Measurements from ENCODE around the gene LAP3.
"Not testable (repeated sequence)": the region's sequence is repeated elsewhere in the genome, so short reads cannot be mapped to it uniquely, and the experiment has no call there.

Gene LAP3

GRCh38 chr4:17554568-17554967 is 22.4 kb upstream of the LAP3 start:
- H3K9ac ChIP-seq (ENCODE audit: low read depth, low read length), result no peak overlapping the region
- H3K36me3 ChIP-seq (ENCODE audit: insufficient read depth, low read length), result no peaks in the 10 kb centered on the region
- H3K4me1 ChIP-seq (ENCODE audit: insufficient read depth, low read length), result no peaks in the 10 kb centered on the region
- no peaks in the 10 kb centered on the region for H3K9me3 ChIP-seq (ENCODE audit: control insufficient read depth, insufficient read depth, low read length)

DNA sequence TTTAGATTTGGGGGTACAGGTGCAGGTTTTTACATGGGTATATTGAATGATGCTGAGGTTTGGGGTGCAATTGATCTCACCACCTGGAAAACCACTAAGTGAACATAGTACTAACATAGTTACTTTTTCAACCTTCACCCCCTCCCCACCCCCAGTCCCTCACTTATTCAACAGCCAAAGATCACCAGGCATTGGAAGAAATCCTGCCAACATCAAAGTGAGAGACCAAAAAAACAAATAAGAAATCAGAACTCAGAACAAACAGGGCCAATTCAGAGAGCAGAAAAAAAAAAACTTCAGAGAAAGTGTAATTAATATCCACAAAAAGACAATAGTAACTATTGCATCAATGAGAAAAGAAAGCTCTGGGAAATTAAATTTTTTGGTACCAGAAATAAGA is 20.5 kb upstream of the LAP3 start:
- H3K36me3 ChIP-seq (ENCODE audit: insufficient read depth, low read length), result no peaks in the 10 kb centered on the region
- no peak overlapping the region for H3K9ac ChIP-seq (ENCODE audit: low read depth, low read length)
- no peaks in the 10 kb centered on the region for H3K4me1 ChIP-seq (ENCODE audit: insufficient read depth, low read length)
- H3K9me3 ChIP-seq (ENCODE audit: control insufficient read depth, insufficient read depth, low read length), result no peaks in the 10 kb centered on the region

DNA sequence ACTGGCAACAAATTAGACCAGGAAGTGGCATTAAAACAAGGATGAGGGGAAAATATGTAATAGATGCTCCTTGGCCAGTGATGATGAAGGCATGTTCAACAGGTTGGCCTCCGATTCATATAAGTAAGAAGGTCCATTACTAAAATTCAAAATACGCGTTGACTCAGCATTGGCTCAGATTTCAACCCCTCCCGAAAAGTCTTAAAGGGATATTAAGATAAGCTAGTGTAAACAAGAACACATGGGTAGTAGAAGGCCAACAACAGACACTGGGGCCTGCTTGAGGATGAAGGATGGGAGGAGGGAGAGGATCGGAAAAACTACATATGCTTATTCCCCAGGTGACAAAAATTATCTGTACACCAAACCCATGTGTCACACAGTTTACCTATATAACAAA is 19.1 kb upstream of the LAP3 start:
- Histone ChIP-seq H3K36me3 (ENCODE audit: insufficient read depth, low read length) (no peaks in the 10 kb centered on the region), H3K9me3 (ENCODE audit: control insufficient read depth, insufficient read depth, low read length) (no peaks in the 10 kb centered on the region), H3K4me1 (ENCODE audit: insufficient read depth, low read length) (no peaks in the 10 kb centered on the region), H3K9ac (ENCODE audit: low read depth, low read length) (no peak overlapping the region)

DNA sequence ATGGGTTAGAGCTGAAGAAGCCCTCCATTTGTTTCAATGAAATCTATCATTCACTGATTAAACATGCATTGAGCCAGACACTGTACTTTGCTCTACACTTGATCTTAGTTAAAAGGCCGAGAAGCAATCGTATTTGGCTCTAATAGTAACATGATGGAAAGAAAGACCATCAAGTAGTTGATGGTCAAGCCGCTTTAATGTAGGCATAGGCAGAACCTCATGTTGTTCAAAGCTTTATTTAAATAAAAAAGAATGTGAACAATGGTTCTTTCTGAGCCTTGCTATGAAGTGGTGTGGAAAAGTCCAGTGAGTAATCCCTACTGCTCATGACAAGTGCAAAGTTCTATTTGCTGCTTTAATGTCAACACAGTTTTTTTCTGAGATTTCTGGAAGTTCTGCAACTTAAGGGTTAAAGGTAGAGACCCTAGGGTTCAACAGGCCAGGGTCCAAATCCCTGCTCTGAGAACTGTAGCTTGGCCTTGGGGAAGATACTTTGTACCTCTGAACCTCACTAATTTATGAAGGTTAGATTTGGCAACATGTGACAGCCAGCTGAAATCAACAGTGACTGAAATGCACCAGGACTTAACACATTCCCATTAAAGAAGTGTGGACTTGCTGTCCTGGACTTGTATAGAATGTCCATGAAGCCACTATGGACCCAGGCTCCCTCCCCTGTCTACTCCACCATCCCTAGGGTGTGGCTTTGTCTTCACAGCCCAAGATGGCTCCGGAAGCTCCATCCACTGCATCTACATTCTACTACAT is 17.9 kb upstream of the LAP3 start:
- H3K36me3 ChIP-seq (ENCODE audit: insufficient read depth, low read length), result no peaks in the 10 kb centered on the region
- no peak overlapping the region for H3K9ac ChIP-seq (ENCODE audit: low read depth, low read length)
- no peaks in the 10 kb centered on the region for H3K4me1 ChIP-seq (ENCODE audit: insufficient read depth, low read length)
- H3K9me3 ChIP-seq (ENCODE audit: control insufficient read depth, insufficient read depth, low read length), result no peaks in the 10 kb centered on the region

GRCh38 chr4:17559709-17560048 is 17.3 kb upstream of the LAP3 start:
- H3K9me3 ChIP-seq (ENCODE audit: control insufficient read depth, insufficient read depth, low read length), result no peaks in the 10 kb centered on the region
- no peaks in the 10 kb centered on the region for H3K4me1 ChIP-seq (ENCODE audit: insufficient read depth, low read length)
- no peaks in the 10 kb centered on the region for H3K36me3 ChIP-seq (ENCODE audit: insufficient read depth, low read length)
- no peak overlapping the region for H3K9ac ChIP-seq (ENCODE audit: low read depth, low read length)

- no peaks in the 10 kb centered on the region for H3K9me3 ChIP-seq (ENCODE audit: control insufficient read depth, insufficient read depth, low read length)
- H3K9ac ChIP-seq (ENCODE audit: low read depth, low read length), result no peak overlapping the region
- no peaks in the 10 kb centered on the region for H3K36me3 ChIP-seq (ENCODE audit: insufficient read depth, low read length)
- no peaks in the 10 kb centered on the region for H3K4me1 ChIP-seq (ENCODE audit: insufficient read depth, low read length)
Measured at GRCh38 chr4:17560065-17560673, 16.8 kb upstream of the LAP3 start.

- no peaks in the 10 kb centered on the region for H3K9me3 ChIP-seq (ENCODE audit: control insufficient read depth, insufficient read depth, low read length)
- H3K36me3 ChIP-seq (ENCODE audit: insufficient read depth, low read length), result no peaks in the 10 kb centered on the region
- H3K9ac ChIP-seq (ENCODE audit: low read depth, low read length), result no peak overlapping the region
- no peaks in the 10 kb centered on the region for H3K4me1 ChIP-seq (ENCODE audit: insufficient read depth, low read length)
Measured at GRCh38 chr4:17561195-17561909, 15.6 kb upstream of the LAP3 start.

- Histone ChIP-seq H3K36me3 (ENCODE audit: insufficient read depth, low read length) (no peaks in the 10 kb centered on the region), H3K4me1 (ENCODE audit: insufficient read depth, low read length) (no peaks in the 10 kb centered on the region), H3K9ac (ENCODE audit: low read depth, low read length) (no peak overlapping the region), H3K9me3 (ENCODE audit: control insufficient read depth, insufficient read depth, low read length) (no peaks in the 10 kb centered on the region)
Measured at GRCh38 chr4:17562157-17562556, 14.8 kb upstream of the LAP3 start.

DNA sequence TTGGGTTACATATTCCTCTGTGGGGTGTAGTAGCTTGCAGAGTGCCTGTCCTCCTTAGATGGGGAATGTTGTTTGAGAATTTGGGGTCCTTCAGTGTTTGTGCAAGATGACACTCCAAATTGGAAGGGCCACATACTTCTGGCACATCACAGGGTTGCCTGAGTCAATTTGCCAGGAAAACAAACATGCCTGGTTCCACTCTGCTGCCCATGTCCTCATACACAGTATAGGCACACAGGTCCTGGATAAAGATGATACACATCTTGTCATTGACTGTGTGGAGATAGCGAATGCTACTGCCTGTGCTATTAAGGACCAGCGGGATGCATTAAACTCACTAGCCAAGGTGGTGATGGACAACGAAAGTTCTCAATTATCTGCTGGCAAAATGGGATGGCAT is 11.2 kb upstream of the LAP3 start:
- no peak overlapping the region for H3K9ac ChIP-seq (ENCODE audit: low read depth, low read length)
- H3K4me1 ChIP-seq (ENCODE audit: insufficient read depth, low read length), result no peaks in the 10 kb centered on the region
- H3K36me3 ChIP-seq (ENCODE audit: insufficient read depth, low read length), result no peaks in the 10 kb centered on the region
- H3K9me3 ChIP-seq (ENCODE audit: control insufficient read depth, insufficient read depth, low read length), result no peaks in the 10 kb centered on the region

DNA sequence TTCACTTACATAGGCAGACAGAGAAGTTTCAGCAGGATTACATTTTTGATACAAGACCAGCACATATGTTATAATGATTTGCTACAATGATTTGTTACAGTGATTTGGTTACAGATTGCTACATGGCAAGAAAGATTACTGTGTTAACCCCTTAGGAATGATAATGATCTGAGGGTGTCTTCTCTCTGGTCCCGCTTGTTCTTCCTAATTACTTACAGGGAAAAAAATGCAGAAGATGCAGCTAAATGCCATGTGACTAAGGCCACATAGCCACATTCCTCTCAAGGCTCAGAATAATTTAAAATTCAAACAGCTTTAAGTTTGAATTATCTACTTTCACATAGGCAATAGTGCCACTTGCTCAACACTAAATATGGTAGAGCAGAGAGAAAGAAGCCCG is 9.7 kb upstream of the LAP3 start:
- no peak overlapping the region for H3K9ac ChIP-seq (ENCODE audit: low read depth, low read length)
- no peaks in the 10 kb centered on the region for H3K4me1 ChIP-seq (ENCODE audit: insufficient read depth, low read length)
- no peaks in the 10 kb centered on the region for H3K9me3 ChIP-seq (ENCODE audit: control insufficient read depth, insufficient read depth, low read length)
- no peaks in the 10 kb centered on the region for H3K36me3 ChIP-seq (ENCODE audit: insufficient read depth, low read length)

DNA sequence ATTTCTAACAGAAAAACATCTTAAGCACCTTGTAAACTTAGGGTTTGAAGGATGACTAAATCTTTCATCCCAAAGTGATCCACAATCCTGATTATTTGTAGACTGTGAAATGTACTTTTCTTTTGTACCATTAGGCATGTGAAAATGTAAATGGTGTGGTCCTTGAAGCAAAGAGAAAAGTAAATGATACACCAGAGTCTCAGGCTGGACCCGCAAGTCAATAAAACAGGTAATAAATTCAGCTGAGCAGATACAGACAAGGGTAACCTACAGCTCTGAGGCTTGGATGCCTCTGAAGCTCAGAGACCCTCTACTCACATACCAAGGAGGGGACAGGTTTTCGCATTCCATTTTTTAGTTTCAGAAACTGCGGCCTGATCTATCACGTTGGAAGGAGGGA is 2.8 kb upstream of the LAP3 start:
- Histone ChIP-seq H3K9ac (ENCODE audit: low read depth, low read length) (no peak overlapping the region), H3K4me1 (ENCODE audit: insufficient read depth, low read length) (peaks cover 7% of the 10 kb centered on the region; the same call in 1 of the 2 replicates), H3K36me3 (ENCODE audit: insufficient read depth, low read length) (no peaks in the 10 kb centered on the region), H3K9me3 (ENCODE audit: control insufficient read depth, insufficient read depth, low read length) (no peaks in the 10 kb centered on the region)

DNA sequence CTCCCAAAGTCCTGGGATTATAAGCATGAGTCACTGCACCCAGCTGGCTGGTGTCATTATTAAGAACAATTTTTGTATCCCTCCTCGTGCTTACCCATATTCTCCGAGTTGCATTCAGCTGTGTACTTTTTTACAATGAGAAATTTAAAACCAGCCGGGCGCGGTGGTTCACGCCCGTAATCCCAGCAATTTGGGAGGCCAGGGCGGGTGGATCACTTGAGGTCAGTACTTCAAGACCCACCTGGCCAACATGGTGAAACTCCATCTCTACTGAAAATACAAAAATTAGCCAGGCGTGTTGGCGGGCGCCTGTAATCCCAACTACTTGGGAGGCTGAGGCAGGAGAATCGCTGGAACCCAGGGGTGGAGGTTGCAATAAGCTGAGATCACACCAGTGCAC is 1.8 kb upstream of the LAP3 start:
- H3K9ac ChIP-seq (ENCODE audit: low read depth, low read length); H3K4me1 ChIP-seq (ENCODE audit: insufficient read depth, low read length); H3K36me3 ChIP-seq (ENCODE audit: insufficient read depth, low read length); H3K9me3 ChIP-seq (ENCODE audit: control insufficient read depth, insufficient read depth, low read length): not testable (repeated sequence)

- peaks cover 7% of the 10 kb centered on the region; the same call in 1 of the 2 replicates for H3K4me1 ChIP-seq (ENCODE audit: insufficient read depth, low read length)
- H3K9ac ChIP-seq (ENCODE audit: low read depth, low read length), result peak overlapping the region; percentile 67
- H3K9me3 ChIP-seq (ENCODE audit: control insufficient read depth, insufficient read depth, low read length), result no peaks in the 10 kb centered on the region
Measured at GRCh38 chr4:17577665-17578481, 875 bp downstream of the LAP3 start.

DNA sequence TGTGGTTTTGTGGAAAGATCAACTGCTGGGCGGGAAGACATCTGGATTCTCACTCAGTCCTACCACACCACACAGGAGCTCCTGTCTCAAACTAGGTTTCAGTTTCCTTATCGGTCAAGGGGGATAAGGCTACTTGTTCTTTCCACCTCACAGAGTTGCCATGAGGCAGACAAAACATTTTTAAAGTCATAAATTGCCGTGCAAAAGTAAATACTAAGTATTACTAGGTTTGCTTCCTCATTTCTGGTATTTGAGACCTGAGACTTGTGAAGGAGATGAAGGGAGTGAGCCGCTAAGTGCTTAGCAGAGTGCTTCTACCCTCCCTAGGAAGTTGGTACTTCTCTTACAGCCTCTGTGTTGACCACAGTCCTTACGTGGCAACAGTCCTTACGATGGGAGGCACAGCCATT is 1.5 kb downstream of the LAP3 start:
- peaks cover 7% of the 10 kb centered on the region; the same call in 1 of the 2 replicates for H3K4me1 ChIP-seq (ENCODE audit: insufficient read depth, low read length)
- H3K9ac ChIP-seq (ENCODE audit: low read depth, low read length), result peak overlapping the region; percentile 67; the same call in 1 of the 2 replicates
- peaks cover 9% of the 10 kb centered on the region for H3K36me3 ChIP-seq (ENCODE audit: insufficient read depth, low read length)
- H3K9me3 ChIP-seq (ENCODE audit: control insufficient read depth, insufficient read depth, low read length), result no peaks in the 10 kb centered on the region

More at GRCh38 chr4:17577665-17578481, 875 bp downstream of the LAP3 start:
- H3K36me3 ChIP-seq (ENCODE audit: insufficient read depth, low read length), result peaks cover 6% of the 10 kb centered on the region

All from ES-I3 (cell line).